ENCODE measurements around the gene IPCEF1. TPM values are rescaled to one million over a fixed set of nuclear protein-coding genes. Genes with fewer than 3 reads are reported as not detected.

IPCEF1 gene
- total and polyA plus RNA-seq, 2 of the 8 experiments (the other 6 are each of a cell fraction or from before 2014, with no cell fraction given) = 0.41 to 0.78 TPM

GRCh38 chr6:154113392-154113791 is 243.2 kb downstream of the IPCEF1 start:
- no peak overlapping the region for H4K8ac ChIP-seq (ENCODE audit: extremely low read depth, insufficient read depth, low read length)
- no peak overlapping the region for H2BK120ac ChIP-seq (replicated peaks; ENCODE audit: low read depth, low read length)
- no peak overlapping the region for H3K27ac ChIP-seq (ENCODE audit: low read depth, low read length)
- H2AK5ac ChIP-seq (ENCODE audit: low read depth, low read length) = no peak overlapping the region
- no peak overlapping the region for H2BK5ac ChIP-seq (ENCODE audit: low read depth, low read length)
- H3K23ac ChIP-seq (ENCODE audit: insufficient read length) = no peak overlapping the region
- H4K5ac ChIP-seq (ENCODE audit: insufficient read length, low read depth, low read length) = no peak overlapping the region
- no peak overlapping the region for H2BK12ac ChIP-seq (ENCODE audit: low read depth, low read length)
- H2BK20ac ChIP-seq (ENCODE audit: low read length) = no peak overlapping the region
- no peaks in the 10 kb centered on the region for H3K79me2 ChIP-seq (ENCODE audit: control insufficient read depth in 1 of 2, insufficient read depth in 2 of 2, low read length in 2 of 2)
- H2AFZ ChIP-seq (ENCODE audit: low read length) = no peak overlapping the region
- CTCF ChIA-PET (ENCODE audit: partially characterized antibody) = interaction anchor here (1.5 kb wide), 1 partner anchor 54 kb away, joined by 3 read pairs; no protein-coding TSS in a partner anchor
- FAIRE-seq (no peak), DNase-seq (ENCODE audit: low read depth in 1 of 2, low spot score in 2 of 2) (no peak)
- H3K4me3 ChIP-seq (ENCODE audit: extremely low read depth in 1 of 4, insufficient read depth in 2 of 4, low read depth in 3 of 4, low read length in 4 of 4) = no peak overlapping the region
- no peak for TF ChIP-seq SAP30 (IDR thresholded peaks at IDR 0.05; ENCODE audit: insufficient read depth, insufficient replicate concordance, low read length)
- TF ChIP-seq POLR2AphosphoS5 (IDR thresholded peaks at IDR 0.05; ENCODE audit: low read depth, low read length) = no peak
- no peak for TF ChIP-seq CEBPB (IDR thresholded peaks at IDR 0.05; ENCODE audit: low read depth, low read length)
- no peak for TF ChIP-seq RNF2 (IDR thresholded peaks at IDR 0.05; ENCODE audit: borderline replicate concordance, low read depth, low read length, missing control alignments, poor library complexity, severe bottlenecking)
- no peak for TF ChIP-seq SP1 (IDR thresholded peaks at IDR 0.05; ENCODE audit: low read depth, low read length)
- no peak for TF ChIP-seq POU5F1 (IDR thresholded peaks at IDR 0.05; ENCODE audit: low read depth, low read length)
- no peak for TF ChIP-seq RBBP5 (IDR thresholded peaks at IDR 0.05; ENCODE audit: borderline replicate concordance, low read depth, low read length)
- H3K9me3 ChIP-seq (ENCODE audit: insufficient read depth in 2 of 2, low read depth in 1 of 2, low read length in 1 of 2) = no peaks in the 10 kb centered on the region
- no peaks in the 10 kb centered on the region for H3K27me3 ChIP-seq (replicated peaks in 1 of 4; ENCODE audit: control insufficient read depth in 3 of 4, extremely low read depth in 1 of 4, insufficient read depth in 3 of 4, low read length in 3 of 4)
- no peaks in the 10 kb centered on the region for H3K79me1 ChIP-seq (ENCODE audit: low read depth, low read length)
- H3K23me2 ChIP-seq (ENCODE audit: low read depth, low read length) = no peaks in the 10 kb centered on the region; the same call in 1 of the 2 replicates
- H3K56ac ChIP-seq (replicated peaks; ENCODE audit: insufficient read length, low read depth, low read length) = no peak overlapping the region
- H3K18ac ChIP-seq (ENCODE audit: extremely low read depth, low read length) = no peak overlapping the region
- POLR2A ChIA-PET (ENCODE audit: partially characterized antibody) = no interaction called here
- H3K4me1 ChIP-seq (replicated peaks in 1 of 4; ENCODE audit: control insufficient read depth in 3 of 4, insufficient read depth in 4 of 4, low read length in 3 of 4) = no peaks in the 10 kb centered on the region
- H3K4ac ChIP-seq (replicated peaks; ENCODE audit: insufficient read length, low read depth, low read length) = no peak overlapping the region
- no peak overlapping the region for H2BK15ac ChIP-seq (ENCODE audit: low read length)
- WGBS, 2 experiments (ENCODE audit: extremely low coverage in 1 of 2, insufficient coverage in 1 of 2, insufficient read length in 1 of 2, insufficient replicate concordance in 2 of 2, low coverage in 1 of 2, low lambda C conversion rate in 2 of 2, missing lambda C conversion rate in 1 of 2) = 92% methylated on average over 3 of the region's 3 CpGs; no CpG with 5 or more reads in 1 of the 2 experiments
- no peak overlapping the region for H3K4me2 ChIP-seq (ENCODE audit: insufficient read depth in 1 of 2, low read depth in 2 of 2, low read length in 2 of 2)
- H3K14ac ChIP-seq (ENCODE audit: insufficient read length) = no peak overlapping the region
- no peak overlapping the region for H3K9ac ChIP-seq (replicated peaks in 1 of 4; ENCODE audit: extremely low read depth in 1 of 4, low read depth in 3 of 4, low read length in 3 of 4)
- no peak overlapping the region for H4K91ac ChIP-seq (replicated peaks; ENCODE audit: insufficient read length, low read length)
- no peaks in the 10 kb centered on the region for H3K36me3 ChIP-seq (ENCODE audit: control insufficient read depth in 2 of 4, insufficient read depth in 4 of 4, low read length in 3 of 4)
- H4K20me1 ChIP-seq (replicated peaks in 1 of 2; ENCODE audit: control insufficient read depth in 1 of 2, insufficient read depth in 2 of 2, low read length in 2 of 2) = no peaks in the 10 kb centered on the region
